Stimulated activated naive CD4-positive, alpha-beta T cell treated with Interleukin-2 at 50 U/mL for 16 hours (primary cell): ENCODE results near the gene ENPP7.
A peak's percentile ranks its signal among the peaks of the same experiment; 100 is the strongest.

Experiments
- DNase-seq: peaks from one replicate; lab custom pipeline; 2025; lab: John Stamatoyannopoulos, UW

The ENPP7 gene

GRCh38 chr17:79777894-79778503 lies 47.3 kb downstream of the ENPP7 start, which contains the start of gene CBX2:
TSS of gene CBX2 (plus strand) at chr17:79778148. CDS start at chr17:79778236, 88 bp downstream.
- peak; percentile 79 for DNase-seq

- DNase-seq = no peak
Measured at GRCh38 chr17:79778504-79779083, 47.9 kb downstream of the ENPP7 start.

GRCh38 chr17:79779084-79779529 lies 48.4 kb downstream of the ENPP7 start:
- no peak for DNase-seq

GRCh38 chr17:79779661-79780365 lies 49.1 kb downstream of the ENPP7 start:
- no peak for DNase-seq

- no peak for DNase-seq
Measured at GRCh38 chr17:79781012-79781650, 50.4 kb downstream of the ENPP7 start.

- no peak for DNase-seq
Measured at GRCh38 chr17:79781736-79782575, 51.2 kb downstream of the ENPP7 start.

GRCh38 chr17:79783891-79784290 lies 53.1 kb downstream of the ENPP7 start:
- no peak for DNase-seq

GRCh38 chr17:79784353-79785016 lies 53.7 kb downstream of the ENPP7 start:
- DNase-seq = no peak

- no peak for DNase-seq
Measured at GRCh38 chr17:79785017-79785899, 54.5 kb downstream of the ENPP7 start.

- no peak for DNase-seq
Measured at GRCh38 chr17:79785900-79786810, 55.4 kb downstream of the ENPP7 start.

- no peak for DNase-seq
Measured at GRCh38 chr17:79786930-79787643, 56.3 kb downstream of the ENPP7 start.

- DNase-seq = no peak
Measured at GRCh38 chr17:79788455-79788854, 57.7 kb downstream of the ENPP7 start.

- no peak for DNase-seq
Measured at GRCh38 chr17:79788989-79789942, 58.5 kb downstream of the ENPP7 start.

GRCh38 chr17:79789943-79790804 lies 59.4 kb downstream of the ENPP7 start:
- no peak for DNase-seq

- no peak for DNase-seq
Measured at GRCh38 chr17:79790805-79791734, 60.3 kb downstream of the ENPP7 start.
